ENCODE measurements around the gene CYP11A1.

The CYP11A1 gene

DNA sequence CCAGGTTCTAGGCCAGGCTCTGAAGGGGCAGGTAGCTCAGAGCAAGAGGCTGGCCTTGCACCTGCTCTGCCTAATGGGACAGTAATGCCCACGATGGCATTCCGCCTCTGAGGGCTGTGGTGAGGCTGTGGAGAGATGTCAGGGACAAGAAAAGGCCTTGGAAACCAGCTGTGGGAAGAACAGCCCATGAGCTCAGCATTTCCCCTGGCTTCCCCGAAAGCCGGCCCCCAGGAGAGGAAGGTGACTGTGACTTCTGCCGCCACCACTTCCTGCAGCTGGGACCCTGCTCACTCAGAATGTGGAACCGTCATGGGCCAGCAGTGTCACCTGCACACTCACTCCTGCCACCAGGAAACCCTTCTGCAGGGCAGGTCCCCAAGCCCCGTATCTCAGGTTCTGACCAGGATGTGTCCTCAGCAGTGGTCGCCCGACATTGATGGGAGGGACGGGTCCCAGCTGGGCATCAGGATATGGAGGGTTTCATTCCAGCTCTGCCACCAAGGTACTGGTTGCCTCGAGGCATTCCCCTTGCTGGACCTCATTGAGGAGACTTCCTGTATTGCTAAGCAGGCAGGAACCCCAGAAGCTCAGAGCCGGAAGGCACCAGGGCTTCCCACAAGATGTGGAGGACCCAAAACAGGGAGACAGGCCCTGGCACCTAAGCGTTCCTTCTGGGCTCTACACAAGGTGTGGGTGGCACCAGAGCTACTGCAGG is 35.6 kb upstream of the CYP11A1 start:
- Histone ChIP-seq H3K27me3 (no peaks in the 10 kb centered on the region), H3K9me3 (no peaks in the 10 kb centered on the region), H3K4me3 (ENCODE audit: low read depth, low read length) (no peak overlapping the region), H3K36me3 (no peaks in the 10 kb centered on the region), H3K4me1 (no peaks in the 10 kb centered on the region)
- TF ChIP-seq, protein P1, sequence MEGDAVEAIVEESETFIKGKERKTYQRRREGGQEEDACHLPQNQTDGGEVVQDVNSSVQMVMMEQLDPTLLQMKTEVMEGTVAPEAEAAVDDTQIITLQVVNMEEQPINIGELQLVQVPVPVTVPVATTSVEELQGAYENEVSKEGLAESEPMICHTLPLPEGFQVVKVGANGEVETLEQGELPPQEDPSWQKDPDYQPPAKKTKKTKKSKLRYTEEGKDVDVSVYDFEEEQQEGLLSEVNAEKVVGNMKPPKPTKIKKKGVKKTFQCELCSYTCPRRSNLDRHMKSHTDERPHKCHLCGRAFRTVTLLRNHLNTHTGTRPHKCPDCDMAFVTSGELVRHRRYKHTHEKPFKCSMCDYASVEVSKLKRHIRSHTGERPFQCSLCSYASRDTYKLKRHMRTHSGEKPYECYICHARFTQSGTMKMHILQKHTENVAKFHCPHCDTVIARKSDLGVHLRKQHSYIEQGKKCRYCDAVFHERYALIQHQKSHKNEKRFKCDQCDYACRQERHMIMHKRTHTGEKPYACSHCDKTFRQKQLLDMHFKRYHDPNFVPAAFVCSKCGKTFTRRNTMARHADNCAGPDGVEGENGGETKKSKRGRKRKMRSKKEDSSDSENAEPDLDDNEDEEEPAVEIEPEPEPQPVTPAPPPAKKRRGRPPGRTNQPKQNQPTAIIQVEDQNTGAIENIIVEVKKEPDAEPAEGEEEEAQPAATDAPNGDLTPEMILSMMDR (IDR thresholded peaks at IDR 0.05; ENCODE audit: low read depth, low read length) = no peak
- DNase-seq = no peak

DNA sequence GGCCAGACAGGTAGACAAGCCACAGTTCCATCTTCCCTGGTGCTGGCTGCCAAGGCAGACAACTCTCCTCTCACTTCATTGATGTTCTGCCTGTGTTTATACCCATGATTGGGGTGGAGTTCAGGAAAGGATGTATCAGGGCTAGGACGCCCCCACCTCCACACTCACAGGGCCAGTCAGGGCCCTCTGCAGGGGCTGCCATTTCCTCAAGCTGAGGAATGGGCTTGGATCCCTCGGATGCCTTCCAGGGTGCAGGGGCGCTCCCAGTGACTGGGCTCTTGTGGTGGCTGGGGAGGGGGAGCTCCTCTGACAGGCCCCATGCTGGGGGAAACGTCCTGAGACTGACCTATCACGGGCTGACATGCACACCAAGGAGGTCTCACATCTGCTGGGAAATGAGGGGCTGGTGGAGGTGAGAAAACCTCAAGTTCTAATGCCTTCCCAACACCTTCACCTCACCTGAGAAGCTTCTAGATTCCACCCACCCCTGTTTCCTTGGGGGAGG is 34.9 kb upstream of the CYP11A1 start:
- Histone ChIP-seq H3K4me1 (no peaks in the 10 kb centered on the region), H3K36me3 (no peaks in the 10 kb centered on the region), H3K9me3 (no peaks in the 10 kb centered on the region), H3K27me3 (no peaks in the 10 kb centered on the region), H3K4me3 (ENCODE audit: low read depth, low read length) (no peak overlapping the region)
- no peak for DNase-seq
- TF ChIP-seq, protein P1 (IDR thresholded peaks at IDR 0.05; ENCODE audit: low read depth, low read length) = no peak

DNA sequence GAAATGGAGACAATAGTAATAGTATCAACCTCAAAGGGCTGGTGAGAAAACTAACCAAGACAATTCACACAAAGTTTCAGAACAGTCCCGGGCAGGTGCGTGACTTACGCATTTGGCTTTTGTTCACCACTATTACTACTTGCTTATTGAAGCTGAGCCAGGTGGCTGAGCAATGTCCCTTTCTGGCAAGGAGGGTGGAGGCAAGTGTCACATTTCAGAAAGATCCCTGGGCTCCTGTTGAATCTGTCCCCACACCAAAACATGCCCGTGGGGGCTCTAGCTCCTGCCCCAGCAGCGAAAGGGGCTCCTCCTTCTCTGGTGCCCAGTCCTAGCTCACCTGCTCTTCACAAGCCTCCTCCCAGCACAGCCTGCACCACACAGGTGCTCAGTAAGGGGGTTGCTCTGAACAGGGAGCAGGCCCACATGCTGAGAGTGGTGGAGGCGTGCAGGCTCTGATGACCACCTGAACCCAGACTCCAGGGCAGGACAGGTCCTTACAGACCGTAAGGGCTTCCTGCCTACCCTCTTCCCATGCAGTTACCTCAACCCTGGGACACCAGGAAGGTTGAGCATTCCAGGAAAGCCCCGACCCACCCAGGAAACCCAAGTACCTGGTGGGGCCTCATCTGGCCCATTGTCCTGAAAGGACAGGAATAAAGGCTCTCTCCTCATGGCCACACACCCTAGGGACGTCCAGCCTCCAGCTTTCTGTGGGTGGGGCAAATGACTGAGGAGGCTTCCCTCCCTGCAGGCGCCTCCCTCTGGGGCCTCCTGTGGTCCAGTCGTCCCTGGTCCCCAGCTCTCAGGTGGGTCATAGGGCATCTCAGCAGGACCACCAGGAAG is 33.7 kb upstream of the CYP11A1 start:
- Histone ChIP-seq H3K4me1 (no peaks in the 10 kb centered on the region), H3K27me3 (no peaks in the 10 kb centered on the region), H3K4me3 (ENCODE audit: low read depth, low read length) (no peak overlapping the region), H3K9me3 (no peaks in the 10 kb centered on the region), H3K36me3 (no peaks in the 10 kb centered on the region)
- TF ChIP-seq, protein P1 (IDR thresholded peaks at IDR 0.05; ENCODE audit: low read depth, low read length) = no peak
- DNase-seq = no peak

DNA sequence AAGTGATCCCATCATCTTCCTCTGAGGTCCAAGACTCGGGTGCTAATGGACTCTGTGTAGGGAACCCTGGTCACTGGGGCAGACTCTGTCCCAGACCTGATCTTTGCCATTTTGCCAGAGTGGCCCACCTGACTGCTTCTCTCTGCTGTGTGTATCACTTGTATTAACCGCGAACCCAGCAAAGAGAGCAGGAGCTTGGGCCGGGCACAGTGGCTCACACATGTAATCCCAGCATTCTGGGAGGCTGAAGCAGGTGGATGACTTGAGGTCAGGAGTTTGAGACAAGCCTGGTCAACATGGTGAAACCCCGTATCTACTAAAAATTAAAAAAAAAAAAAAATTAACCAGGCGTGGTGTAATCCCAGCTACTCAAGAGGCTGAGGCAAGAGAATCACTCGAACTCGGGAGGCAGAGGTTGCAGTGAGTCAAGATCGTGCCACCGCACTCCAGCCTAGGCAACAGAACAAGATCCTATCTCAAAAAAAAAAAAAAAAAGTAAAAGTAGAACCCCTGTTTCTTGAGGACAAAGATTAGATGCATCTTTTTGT is 32.9 kb upstream of the CYP11A1 start:
- H3K27me3 ChIP-seq = no peaks in the 10 kb centered on the region
- H3K4me3 ChIP-seq (ENCODE audit: low read depth, low read length) = no peak overlapping the region
- TF ChIP-seq, protein P1 (IDR thresholded peaks at IDR 0.05; ENCODE audit: low read depth, low read length) = no peak
- DNase-seq = no peak
- H3K36me3 ChIP-seq = no peaks in the 10 kb centered on the region
- H3K9me3 ChIP-seq = no peaks in the 10 kb centered on the region
- no peaks in the 10 kb centered on the region for H3K4me1 ChIP-seq

DNA sequence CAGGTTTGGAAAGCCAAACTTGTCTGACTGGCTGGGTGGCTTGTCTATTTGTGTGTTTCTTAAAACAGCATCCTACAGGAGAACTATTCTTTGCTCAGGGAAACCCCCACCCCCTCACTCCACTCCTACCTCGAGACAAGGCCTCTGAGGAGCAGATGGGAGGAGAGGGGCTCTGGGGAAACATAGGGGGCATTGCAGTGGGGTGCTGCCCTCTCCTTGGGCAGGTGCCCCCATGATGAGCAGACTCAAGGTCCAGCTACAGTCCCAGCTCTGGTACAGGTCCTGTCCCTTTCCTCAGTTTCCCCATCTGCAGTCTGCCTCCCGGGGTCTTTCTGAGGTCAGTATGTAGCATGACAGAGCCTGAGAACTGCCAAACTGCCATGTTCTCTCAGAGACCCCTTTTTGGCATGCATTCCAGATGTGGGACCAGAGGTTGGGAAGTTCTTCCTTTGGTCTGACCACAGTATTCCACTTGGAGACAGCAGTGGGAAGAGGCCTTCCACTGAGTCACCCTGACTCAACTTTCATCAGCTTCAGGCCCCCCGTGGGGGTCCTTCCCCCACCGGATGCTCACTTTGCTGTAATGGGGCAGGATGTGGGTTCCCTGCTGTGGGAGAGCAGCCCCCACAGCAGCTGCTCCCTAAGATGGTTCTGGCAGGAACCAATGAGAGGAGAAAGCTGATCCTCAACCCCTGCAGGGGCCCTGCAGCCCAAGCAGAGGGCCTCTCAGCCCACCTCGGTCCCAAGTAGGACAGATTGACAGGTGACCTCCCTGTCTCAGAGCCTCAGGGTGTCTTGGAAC is 32.3 kb upstream of the CYP11A1 start:
- DNase-seq = no peak
- no peaks in the 10 kb centered on the region for H3K36me3 ChIP-seq
- no peak overlapping the region for H3K4me3 ChIP-seq (ENCODE audit: low read depth, low read length)
- H3K9me3 ChIP-seq = no peaks in the 10 kb centered on the region
- TF ChIP-seq, protein P1 (IDR thresholded peaks at IDR 0.05; ENCODE audit: low read depth, low read length) = no peak
- H3K4me1 ChIP-seq = no peaks in the 10 kb centered on the region
- no peaks in the 10 kb centered on the region for H3K27me3 ChIP-seq

Measured in BE2C (cell line).